ENCODE measurements around the gene ITPA.
A peak's percentile ranks its signal among the peaks of the same experiment; 100 is the strongest.

The ITPA gene

GRCh38 chr20:3209257-3209945 lies at the start of gene ITPA:
Gene ITPA (plus strand): TSS chr20:3209498. CDS start chr20:3209552, 54 bp downstream.
- H3K36me3 ChIP-seq (ENCODE audit: control insufficient read depth, insufficient read depth, low read length) = peaks cover 9% of the 10 kb centered on the region
- H3K27ac ChIP-seq (ENCODE audit: low read depth, low read length) = peak within 1 kb of the TSS; percentile 74
- H3K9ac ChIP-seq (ENCODE audit: low read length) = peak within 1 kb of the TSS; percentile 86
- H3K4me1 ChIP-seq (ENCODE audit: control insufficient read depth, insufficient read depth, low read length) = peaks cover 3% of the 10 kb centered on the region
- H3K27me3 ChIP-seq (ENCODE audit: control insufficient read depth, insufficient read depth, low read length) = no peaks in the 10 kb centered on the region
- peak within 1 kb of the TSS; percentile 100 for H3K4me3 ChIP-seq (ENCODE audit: low read length)

DNA sequence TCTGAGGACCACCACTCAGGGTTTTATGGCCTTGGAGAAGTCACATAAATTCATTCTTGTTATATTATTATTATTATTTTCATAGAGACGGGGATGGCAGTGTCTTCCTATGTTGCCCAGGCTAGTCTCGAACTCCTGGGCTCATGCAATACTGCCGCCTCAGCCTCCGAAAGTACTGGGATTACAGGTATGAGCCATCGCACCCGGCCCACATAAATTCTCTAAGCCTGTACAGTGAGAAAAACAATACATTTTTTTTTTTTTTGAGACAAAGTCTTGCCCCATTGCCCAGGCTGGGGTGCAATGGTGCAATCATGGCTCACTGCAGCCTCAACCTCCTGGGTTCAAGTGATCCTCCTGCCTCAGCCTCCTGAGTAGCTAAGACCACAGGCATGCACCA lies 48.9 kb upstream of the ITPA start:
- no peaks in the 10 kb centered on the region for H3K36me3 ChIP-seq (ENCODE audit: control insufficient read depth, insufficient read depth, low read length)
- H3K4me1 ChIP-seq (ENCODE audit: control insufficient read depth, insufficient read depth, low read length) = peaks cover 14% of the 10 kb centered on the region
- no peak overlapping the region for H3K4me3 ChIP-seq (ENCODE audit: low read length)
- H3K9ac ChIP-seq (ENCODE audit: low read length) = no peak overlapping the region
- no peaks in the 10 kb centered on the region for H3K27me3 ChIP-seq (ENCODE audit: control insufficient read depth, insufficient read depth, low read length)
- H3K27ac ChIP-seq (ENCODE audit: low read depth, low read length) = no peak overlapping the region

DNA sequence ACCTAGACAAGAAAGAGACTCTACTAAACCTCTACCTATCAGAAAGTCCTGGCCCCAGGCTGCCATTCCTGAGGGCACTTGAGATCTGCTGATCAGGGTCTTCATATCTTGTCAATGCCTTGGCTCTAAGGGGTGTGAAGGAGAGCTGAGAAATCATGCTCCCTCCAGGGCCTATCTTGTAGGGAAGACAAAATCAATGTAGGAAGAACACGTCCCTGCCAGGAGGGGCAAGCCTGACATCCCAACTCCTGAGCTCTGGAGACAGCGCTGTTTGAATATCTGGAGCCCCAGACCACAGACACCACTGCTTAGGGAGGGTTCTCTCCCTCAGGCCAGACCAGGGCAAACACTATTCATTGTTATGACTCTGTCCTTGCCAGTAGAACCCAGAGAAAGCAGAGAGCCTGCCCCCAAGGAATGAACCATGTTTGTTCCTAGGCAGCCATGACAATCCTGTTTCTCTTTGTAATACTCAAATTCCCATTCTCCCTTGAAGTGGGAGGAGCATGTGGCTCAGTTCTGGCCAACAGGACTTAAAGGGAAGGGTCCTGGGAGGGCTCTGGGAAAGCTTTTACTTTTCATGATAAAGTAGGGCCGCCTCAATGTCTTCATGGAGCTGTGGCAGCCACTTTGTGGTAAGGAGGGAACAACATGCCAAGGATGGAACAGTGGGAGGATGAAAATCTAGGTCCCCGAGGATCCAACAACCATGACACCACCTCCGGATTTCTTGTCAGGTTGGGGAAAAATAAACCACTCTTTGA lies 47.8 kb upstream of the ITPA start:
- H3K4me3 ChIP-seq (ENCODE audit: low read length) = no peak overlapping the region
- no peaks in the 10 kb centered on the region for H3K27me3 ChIP-seq (ENCODE audit: control insufficient read depth, insufficient read depth, low read length)
- peaks cover 14% of the 10 kb centered on the region for H3K4me1 ChIP-seq (ENCODE audit: control insufficient read depth, insufficient read depth, low read length)
- H3K36me3 ChIP-seq (ENCODE audit: control insufficient read depth, insufficient read depth, low read length) = no peaks in the 10 kb centered on the region
- H3K9ac ChIP-seq (ENCODE audit: low read length) = no peak overlapping the region
- no peak overlapping the region for H3K27ac ChIP-seq (ENCODE audit: low read depth, low read length)

DNA sequence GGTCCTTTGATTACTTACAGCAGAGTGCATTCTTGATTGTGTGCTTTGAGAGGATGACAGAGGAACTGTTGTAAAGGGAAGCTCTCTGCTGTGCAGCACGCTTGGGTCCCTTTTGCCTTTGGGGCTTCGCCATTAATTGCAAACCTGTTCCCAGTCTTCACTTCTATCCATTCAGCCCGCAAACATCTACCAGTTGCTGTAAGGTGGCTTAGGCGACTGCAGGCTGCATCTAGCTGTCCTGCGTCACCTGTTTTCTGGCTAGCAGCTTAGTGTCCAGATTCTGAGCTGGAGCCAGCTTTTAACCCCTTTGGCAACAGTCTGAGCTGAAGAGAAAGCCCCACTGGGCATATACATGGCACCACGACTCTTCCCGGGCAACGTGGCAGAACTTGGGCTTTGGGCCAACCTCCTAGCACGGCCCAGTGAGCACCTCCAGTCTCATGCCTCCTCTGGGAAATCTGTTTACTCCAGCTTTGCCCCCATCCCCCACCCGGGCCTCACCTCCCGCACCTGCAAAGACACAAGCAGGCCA lies 47.2 kb upstream of the ITPA start:
- Histone ChIP-seq H3K27ac (ENCODE audit: low read depth, low read length) (no peak overlapping the region), H3K9ac (ENCODE audit: low read length) (no peak overlapping the region)

GRCh38 chr20:3163099-3164042 lies 45.9 kb upstream of the ITPA start:
- no peak overlapping the region for H3K27ac ChIP-seq (ENCODE audit: low read depth, low read length)
- no peak overlapping the region for H3K9ac ChIP-seq (ENCODE audit: low read length)
- H3K36me3 ChIP-seq (ENCODE audit: control insufficient read depth, insufficient read depth, low read length) = no peaks in the 10 kb centered on the region
- H3K4me1 ChIP-seq (ENCODE audit: control insufficient read depth, insufficient read depth, low read length) = peaks cover 5% of the 10 kb centered on the region
- H3K27me3 ChIP-seq (ENCODE audit: control insufficient read depth, insufficient read depth, low read length) = no peaks in the 10 kb centered on the region
- no peak overlapping the region for H3K4me3 ChIP-seq (ENCODE audit: low read length)

More for the DNA sequence above, 47.2 kb upstream of the ITPA start:
- Histone ChIP-seq H3K36me3 (ENCODE audit: control insufficient read depth, insufficient read depth, low read length) (no peaks in the 10 kb centered on the region), H3K4me1 (ENCODE audit: control insufficient read depth, insufficient read depth, low read length) (peaks cover 14% of the 10 kb centered on the region), H3K4me3 (ENCODE audit: low read length) (no peak overlapping the region), H3K27me3 (ENCODE audit: control insufficient read depth, insufficient read depth, low read length) (no peaks in the 10 kb centered on the region)

DNA sequence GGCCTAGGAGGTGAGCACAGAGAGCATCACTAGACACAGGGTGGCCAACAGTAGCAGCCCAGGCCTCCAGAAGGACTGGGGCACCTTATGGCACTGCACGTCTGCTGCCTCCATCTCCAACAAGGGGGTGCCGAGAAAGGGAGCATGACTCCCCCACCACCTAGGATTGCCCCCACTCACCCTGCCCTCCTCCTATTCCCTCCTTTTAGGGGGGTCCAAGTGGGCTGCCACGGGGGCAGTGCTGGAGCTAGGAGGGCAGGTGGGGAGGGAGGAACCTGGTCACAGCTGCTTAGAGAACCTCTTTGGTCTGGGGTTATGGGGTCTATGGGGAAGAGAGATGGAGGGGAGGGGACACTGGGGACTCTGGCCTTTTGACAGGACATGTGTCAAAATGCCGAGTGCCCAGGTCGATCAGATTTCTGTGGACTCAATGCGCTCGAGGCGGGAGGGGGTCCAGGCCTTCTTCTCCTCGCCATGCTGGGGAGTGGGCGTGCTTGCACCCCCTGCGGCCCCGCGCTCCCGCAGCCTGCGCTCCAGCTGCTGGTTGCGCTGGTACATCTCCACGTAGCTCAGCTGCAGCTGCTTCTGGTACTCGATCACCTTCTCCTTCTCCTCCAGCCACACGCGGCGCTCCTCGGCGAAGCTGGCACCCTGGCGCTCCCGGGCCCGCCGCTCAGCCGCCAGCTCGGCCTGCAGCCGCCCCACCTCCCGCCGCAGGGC lies 45.1 kb upstream of the ITPA start:
- no peaks in the 10 kb centered on the region for H3K4me1 ChIP-seq (ENCODE audit: control insufficient read depth, insufficient read depth, low read length)
- H3K36me3 ChIP-seq (ENCODE audit: control insufficient read depth, insufficient read depth, low read length) = no peaks in the 10 kb centered on the region
- no peak overlapping the region for H3K4me3 ChIP-seq (ENCODE audit: low read length)
- H3K27ac ChIP-seq (ENCODE audit: low read depth, low read length) = no peak overlapping the region
- H3K27me3 ChIP-seq (ENCODE audit: control insufficient read depth, insufficient read depth, low read length) = no peaks in the 10 kb centered on the region
- no peak overlapping the region for H3K9ac ChIP-seq (ENCODE audit: low read length)

GRCh38 chr20:3164763-3165410 lies 44.4 kb upstream of the ITPA start:
- H3K4me3 ChIP-seq (ENCODE audit: low read length) = no peak overlapping the region
- no peak overlapping the region for H3K9ac ChIP-seq (ENCODE audit: low read length)
- H3K4me1 ChIP-seq (ENCODE audit: control insufficient read depth, insufficient read depth, low read length) = no peaks in the 10 kb centered on the region
- H3K36me3 ChIP-seq (ENCODE audit: control insufficient read depth, insufficient read depth, low read length) = no peaks in the 10 kb centered on the region
- no peak overlapping the region for H3K27ac ChIP-seq (ENCODE audit: low read depth, low read length)
- no peaks in the 10 kb centered on the region for H3K27me3 ChIP-seq (ENCODE audit: control insufficient read depth, insufficient read depth, low read length)

DNA sequence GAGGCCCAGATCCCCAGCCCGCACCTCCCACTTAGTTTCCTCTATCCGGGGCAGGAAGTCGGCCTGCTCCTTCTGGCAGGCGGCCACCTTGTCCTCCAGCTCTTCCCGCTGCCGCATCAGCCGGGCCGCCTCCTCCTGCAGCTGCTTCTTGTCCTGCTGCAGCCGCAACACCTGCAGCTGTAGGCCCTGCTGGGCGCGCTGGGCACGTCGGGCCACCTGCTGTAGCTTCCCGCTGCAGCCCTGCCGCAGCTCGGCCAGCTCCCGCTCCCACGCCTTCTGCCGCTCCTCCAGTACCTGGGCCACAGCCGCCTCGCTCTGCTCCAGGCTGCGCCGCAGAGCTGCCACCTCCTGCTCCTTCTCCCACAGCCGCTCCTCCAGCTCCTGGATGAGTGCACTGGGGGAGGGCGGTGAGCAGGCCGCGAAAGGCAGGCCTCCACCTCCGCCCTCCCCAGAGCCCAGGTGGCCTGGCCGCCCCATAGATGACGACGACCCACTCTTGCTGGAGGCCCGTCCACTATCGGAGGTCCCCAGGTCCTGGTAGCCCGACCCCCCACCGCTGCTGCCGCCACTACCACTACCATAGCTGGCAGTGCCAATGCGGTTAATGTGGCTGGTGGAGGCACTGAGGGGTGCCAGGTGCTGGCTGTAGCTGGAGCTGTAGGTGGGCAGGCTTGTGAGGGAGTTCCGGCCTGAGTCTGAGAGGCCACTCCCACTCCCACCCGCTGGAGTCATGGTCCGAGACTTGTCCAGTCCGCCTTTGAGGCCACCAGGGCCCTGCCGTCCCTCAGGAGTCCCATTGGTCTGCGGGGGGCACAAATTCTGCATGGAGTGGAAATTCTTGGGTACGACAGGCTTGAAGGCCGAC lies 43.6 kb upstream of the ITPA start:
- H3K4me3 ChIP-seq (ENCODE audit: low read length) = peak overlapping the region; percentile 21
- no peaks in the 10 kb centered on the region for H3K4me1 ChIP-seq (ENCODE audit: control insufficient read depth, insufficient read depth, low read length)
- H3K27me3 ChIP-seq (ENCODE audit: control insufficient read depth, insufficient read depth, low read length) = no peaks in the 10 kb centered on the region
- no peak overlapping the region for H3K9ac ChIP-seq (ENCODE audit: low read length)
- H3K27ac ChIP-seq (ENCODE audit: low read depth, low read length) = no peak overlapping the region
- no peaks in the 10 kb centered on the region for H3K36me3 ChIP-seq (ENCODE audit: control insufficient read depth, insufficient read depth, low read length)

DNA sequence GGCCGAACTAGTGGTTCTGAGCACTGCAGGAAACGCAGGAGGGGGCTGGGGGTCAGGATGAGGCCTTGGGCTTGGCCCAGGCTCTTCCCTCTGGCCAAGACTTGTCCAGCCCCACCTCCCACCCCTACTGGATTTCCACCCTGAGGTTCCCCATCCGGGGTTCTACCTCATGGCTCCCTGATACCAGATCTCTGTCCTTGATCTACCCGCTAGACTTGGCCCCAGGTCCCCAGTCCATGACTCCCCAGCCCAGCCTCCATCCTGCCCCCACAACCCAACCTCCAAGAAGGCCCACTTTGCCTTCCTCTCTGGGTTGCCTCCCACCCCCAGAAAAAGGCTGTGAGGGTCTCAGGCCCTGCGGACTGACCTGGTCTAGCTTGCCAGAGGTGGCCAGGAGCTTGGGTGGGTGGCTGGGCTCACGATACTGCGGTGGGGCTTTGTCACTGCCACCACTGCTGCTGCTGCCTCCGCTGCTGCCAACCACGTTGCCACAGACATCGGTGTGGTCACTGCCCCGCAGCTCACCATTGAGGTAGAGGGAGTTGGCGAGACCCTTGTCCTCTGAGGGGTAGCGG lies 42.9 kb upstream of the ITPA start:
- Histone ChIP-seq H3K36me3 (ENCODE audit: control insufficient read depth, insufficient read depth, low read length) (no peaks in the 10 kb centered on the region), H3K4me3 (ENCODE audit: low read length) (no peak overlapping the region), H3K27me3 (ENCODE audit: control insufficient read depth, insufficient read depth, low read length) (no peaks in the 10 kb centered on the region), H3K27ac (ENCODE audit: low read depth, low read length) (no peak overlapping the region), H3K4me1 (ENCODE audit: control insufficient read depth, insufficient read depth, low read length) (no peaks in the 10 kb centered on the region), H3K9ac (ENCODE audit: low read length) (no peak overlapping the region)

DNA sequence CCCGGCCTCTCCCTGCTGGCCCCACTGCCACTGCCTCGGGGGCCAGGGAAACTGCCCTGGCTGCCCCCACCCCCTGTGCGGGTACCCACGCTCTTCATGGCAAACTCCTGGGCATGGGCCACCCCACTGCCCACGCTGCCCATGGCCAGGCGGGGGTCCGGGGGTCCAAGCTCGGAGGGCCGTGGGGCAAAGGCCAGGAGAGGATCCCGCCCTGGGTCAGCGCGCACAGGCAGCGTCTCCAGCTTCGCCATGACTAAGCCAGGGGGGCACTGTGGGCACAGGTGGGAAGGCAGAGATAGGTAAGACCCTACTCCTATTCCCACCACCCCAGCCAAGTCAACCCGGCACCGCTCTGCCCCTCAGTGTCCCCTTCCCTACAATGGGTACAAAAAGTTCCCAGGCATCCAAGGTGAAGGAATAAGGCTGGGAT lies 42.4 kb upstream of the ITPA start:
- Histone ChIP-seq H3K36me3 (ENCODE audit: control insufficient read depth, insufficient read depth, low read length) (no peaks in the 10 kb centered on the region), H3K4me1 (ENCODE audit: control insufficient read depth, insufficient read depth, low read length) (no peaks in the 10 kb centered on the region), H3K9ac (ENCODE audit: low read length) (no peak overlapping the region), H3K27ac (ENCODE audit: low read depth, low read length) (no peak overlapping the region), H3K4me3 (ENCODE audit: low read length) (no peak overlapping the region), H3K27me3 (ENCODE audit: control insufficient read depth, insufficient read depth, low read length) (no peaks in the 10 kb centered on the region)

All from rectal smooth muscle tissue (tissue), 1 donor.